RKO (cell line): Measurements from ENCODE around the gene GOSR1.
"Not testable (repeated sequence)": the region's sequence is repeated elsewhere in the genome, so short reads cannot be mapped to it uniquely, and the experiment has no call there.

Experiments
- DNase-seq: peaks from one replicate; pipeline ENCODE4 v3.0.0-alpha.2; 2016; ENCODE audit warnings: low spot score

GOSR1 gene

GRCh38 chr17:30563131-30563904 is 86.1 kb downstream of the GOSR1 start:
- DNase-seq, result not testable (repeated sequence)

GRCh38 chr17:30563905-30564390 is 86.7 kb downstream of the GOSR1 start:
- DNase-seq, result not testable (repeated sequence)

- DNase-seq, result not testable (repeated sequence)
Measured at GRCh38 chr17:30564422-30565072, 87.3 kb downstream of the GOSR1 start.

- DNase-seq, result no peak
Measured at GRCh38 chr17:30565073-30565935, 88.1 kb downstream of the GOSR1 start.

- DNase-seq, result not testable (repeated sequence)
Measured at GRCh38 chr17:30566104-30566503, 88.9 kb downstream of the GOSR1 start.

DNA sequence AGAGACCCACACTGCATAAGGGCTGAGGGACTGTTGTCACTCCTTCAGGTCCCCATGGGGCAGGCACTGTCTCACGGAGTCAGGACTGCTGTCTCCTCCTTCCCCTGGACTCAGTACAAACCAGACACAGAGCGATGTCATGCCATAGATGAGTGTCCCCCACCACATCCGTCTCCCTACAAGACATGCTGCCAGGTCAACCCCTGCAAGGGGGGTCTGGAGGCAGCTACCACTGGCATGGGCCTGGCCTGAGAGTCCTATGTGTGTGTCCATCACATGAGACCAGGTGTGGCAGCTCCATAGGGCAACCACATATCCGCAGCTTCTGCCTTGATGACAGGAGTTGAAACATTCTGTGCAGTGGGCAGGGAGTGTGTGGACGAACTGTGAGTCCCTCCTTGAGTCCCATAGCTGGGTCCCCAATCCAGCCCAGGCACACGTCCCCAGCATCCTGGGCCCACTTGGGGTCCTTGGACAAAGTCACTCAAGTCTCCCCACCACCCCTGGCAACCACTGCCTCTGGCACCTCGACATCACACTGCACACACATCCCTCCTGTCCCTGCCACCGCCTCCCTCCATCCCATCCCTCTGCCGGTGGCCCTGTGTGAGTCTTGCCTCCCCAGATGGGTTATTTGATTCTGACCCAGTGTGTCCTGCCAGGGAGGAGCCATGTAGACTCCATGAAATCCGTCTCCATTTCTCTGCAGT is 89.5 kb downstream of the GOSR1 start:
- DNase-seq, result not testable (repeated sequence)

DNA sequence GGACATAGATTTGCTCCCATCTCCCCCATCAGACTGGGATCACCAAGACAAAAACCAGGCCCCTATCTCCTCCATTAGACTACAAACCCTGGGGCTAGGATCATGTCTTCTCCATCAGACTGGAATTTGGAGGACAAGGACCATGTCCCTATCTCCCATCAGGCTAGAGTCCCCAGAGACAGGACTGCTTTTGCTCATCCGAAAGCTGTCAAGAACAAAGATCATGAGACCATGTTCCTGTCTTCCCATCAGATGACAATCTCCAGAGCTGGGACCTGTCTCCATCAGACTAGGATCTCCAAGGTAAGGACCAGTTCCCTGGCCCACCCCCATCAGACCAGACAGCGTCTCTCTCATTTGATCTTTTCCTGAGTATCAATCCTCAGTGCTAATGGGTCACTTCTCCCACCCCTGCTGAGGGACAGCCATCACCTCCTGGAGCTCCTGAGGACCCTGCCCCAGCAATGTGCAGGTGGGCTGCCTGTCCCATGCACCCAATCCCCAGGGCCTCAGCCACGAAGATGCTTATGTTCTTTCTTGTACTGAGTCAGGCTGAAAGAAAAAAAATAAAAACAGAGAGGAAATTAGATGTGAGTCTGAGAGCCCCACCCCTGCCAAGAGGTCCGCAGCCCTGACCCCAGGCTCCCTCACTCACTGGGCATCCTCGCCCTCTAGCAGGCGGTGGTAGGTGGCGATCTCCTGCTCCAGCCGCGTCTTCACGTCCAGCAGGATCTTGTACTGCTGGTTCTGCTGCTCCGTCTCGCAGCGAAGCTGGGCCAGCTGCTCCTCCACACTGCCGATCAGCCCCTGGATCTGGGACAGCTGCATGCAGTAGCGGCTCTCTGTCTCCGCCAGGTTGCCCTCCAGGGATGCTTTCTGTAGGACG is 90.3 kb downstream of the GOSR1 start:
- DNase-seq, result no peak

GRCh38 chr17:30568117-30568430 is 90.9 kb downstream of the GOSR1 start:
- DNase-seq, result no peak

- DNase-seq, result not testable (repeated sequence)
Measured at GRCh38 chr17:30569531-30570175, 92.4 kb downstream of the GOSR1 start.

DNA sequence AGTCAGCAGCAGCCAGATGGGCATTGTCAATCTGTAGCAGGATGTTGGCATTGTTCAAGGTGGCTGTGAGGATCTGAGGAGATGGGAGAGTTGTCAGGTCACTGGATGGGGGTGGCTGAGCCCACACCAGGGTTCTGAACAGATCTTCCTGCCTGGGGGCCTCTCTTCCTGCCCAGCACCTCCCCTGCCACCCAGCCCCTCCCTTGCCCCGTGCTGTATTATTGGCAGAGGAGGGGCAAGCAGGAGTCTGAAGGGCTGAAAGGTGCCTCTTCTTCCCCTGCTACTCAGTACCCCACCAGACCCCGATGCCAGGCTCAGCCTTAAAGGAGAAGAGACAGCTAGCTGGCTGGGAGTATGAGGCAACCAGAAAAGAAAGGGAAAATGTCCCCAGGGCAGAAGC is 93.0 kb downstream of the GOSR1 start:
- no peak for DNase-seq

- DNase-seq, result no peak
Measured at GRCh38 chr17:30570596-30571265, 93.5 kb downstream of the GOSR1 start.

GRCh38 chr17:30571404-30571803 is 94.2 kb downstream of the GOSR1 start:
- DNase-seq, result not testable (repeated sequence)

- no peak for DNase-seq
Measured at GRCh38 chr17:30571921-30572320, 94.7 kb downstream of the GOSR1 start.

DNA sequence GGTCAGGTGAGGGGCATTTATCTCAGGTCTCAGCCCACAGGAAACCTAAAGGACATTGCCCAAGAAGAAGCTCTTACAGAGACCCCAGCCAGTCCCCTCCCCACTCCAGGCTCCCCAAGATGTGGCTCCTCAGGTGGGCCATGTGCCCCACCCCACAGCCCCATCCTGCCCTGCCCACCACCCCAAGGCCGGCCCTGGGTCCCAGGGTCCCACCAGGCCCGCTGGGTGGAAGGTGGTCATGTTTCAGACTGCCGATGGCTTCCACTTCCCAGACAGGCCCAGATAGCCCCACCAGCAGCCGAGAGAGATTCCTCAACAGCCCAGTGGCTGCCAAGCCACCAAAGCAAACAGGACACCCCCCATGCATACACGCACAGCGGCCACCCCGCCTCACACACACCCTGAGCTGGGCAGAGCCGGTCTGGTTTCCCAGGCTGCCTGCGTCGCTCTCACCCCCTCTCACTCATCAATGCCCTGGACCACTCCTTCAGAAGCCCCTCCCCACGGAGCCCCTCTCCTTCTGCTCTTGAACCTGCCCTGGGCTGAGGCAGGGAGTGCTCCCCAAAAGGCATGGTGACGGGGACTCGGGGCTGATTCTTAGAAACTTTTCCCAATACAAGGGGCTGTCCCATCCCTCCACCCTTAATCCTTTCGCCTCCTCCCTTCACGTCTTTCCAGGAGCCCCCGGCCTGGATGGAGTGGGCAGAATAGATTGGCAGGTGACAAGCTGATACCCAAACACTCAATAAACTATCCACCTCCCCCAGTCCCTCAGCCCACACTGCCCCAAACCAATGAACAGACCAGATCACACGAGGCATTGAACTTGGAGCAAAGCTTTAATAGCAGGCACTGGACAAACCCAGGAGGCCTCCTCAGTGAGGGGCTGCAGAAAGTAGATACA is 95.7 kb downstream of the GOSR1 start:
- not testable (repeated sequence) for DNase-seq

- no peak for DNase-seq
Measured at GRCh38 chr17:30573603-30574175, 96.5 kb downstream of the GOSR1 start.

DNA sequence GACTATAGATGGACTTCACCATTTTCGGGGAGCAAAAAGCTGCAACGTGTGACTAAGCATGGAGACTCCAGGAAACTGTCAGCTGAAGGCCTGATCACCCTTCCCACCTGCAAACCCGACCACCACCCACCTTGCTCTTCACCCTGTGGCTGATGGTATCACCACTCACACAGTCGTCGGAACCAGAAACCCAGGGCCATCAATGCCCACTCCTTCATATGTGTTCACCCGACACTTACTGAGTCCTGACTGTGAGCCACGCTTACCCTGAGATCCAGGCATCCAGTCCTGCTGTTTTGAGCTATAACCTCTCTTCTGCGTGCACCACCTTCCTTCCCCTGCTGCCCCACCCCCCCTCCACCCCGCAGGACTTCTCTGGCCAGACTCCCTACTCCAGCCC is 97.1 kb downstream of the GOSR1 start:
- DNase-seq, result not testable (repeated sequence)

GRCh38 chr17:30574806-30575205 is 97.6 kb downstream of the GOSR1 start:
- DNase-seq, result not testable (repeated sequence)

GRCh38 chr17:30575648-30576325 is 98.6 kb downstream of the GOSR1 start:
- not testable (repeated sequence) for DNase-seq
